ENCODE results near the gene LEF1. TPM values are rescaled to one million over a fixed set of nuclear protein-coding genes. Genes with fewer than 3 reads are reported as not detected.

The LEF1 gene
- total RNA-seq, 1 experiment from 2014 or later, result 0.28 TPM

DNA sequence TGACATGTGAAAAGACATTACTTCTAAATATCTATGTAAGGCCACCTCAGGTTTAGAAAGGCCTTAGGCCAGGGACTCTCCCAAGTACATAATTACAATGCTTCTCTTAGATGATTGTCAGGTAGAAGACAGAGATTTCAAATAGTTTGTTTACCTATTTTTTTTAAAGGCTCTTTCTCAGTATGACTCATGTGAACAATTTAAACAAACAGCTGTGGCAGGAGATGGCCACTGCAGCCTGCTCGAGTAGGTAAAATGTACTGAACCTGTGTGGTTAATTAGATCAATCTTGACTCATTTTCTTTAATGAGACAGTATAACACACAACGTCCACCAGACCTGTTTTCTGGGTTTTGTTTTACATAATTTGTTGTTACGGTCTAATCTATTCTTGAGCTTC lies 50.2 kb downstream of the LEF1 start:
- DNase-seq, result no peak
- Histone ChIP-seq H3K36me3 (replicated peaks; ENCODE audit: control insufficient read depth, insufficient read depth, low read length) (no peaks in the 10 kb centered on the region), H3K27me3 (ENCODE audit: control insufficient read depth, insufficient read depth, low read length) (no peaks in the 10 kb centered on the region), H3K4me3 (ENCODE audit: insufficient read depth, low read depth, low read length) (no peak overlapping the region)

DNA sequence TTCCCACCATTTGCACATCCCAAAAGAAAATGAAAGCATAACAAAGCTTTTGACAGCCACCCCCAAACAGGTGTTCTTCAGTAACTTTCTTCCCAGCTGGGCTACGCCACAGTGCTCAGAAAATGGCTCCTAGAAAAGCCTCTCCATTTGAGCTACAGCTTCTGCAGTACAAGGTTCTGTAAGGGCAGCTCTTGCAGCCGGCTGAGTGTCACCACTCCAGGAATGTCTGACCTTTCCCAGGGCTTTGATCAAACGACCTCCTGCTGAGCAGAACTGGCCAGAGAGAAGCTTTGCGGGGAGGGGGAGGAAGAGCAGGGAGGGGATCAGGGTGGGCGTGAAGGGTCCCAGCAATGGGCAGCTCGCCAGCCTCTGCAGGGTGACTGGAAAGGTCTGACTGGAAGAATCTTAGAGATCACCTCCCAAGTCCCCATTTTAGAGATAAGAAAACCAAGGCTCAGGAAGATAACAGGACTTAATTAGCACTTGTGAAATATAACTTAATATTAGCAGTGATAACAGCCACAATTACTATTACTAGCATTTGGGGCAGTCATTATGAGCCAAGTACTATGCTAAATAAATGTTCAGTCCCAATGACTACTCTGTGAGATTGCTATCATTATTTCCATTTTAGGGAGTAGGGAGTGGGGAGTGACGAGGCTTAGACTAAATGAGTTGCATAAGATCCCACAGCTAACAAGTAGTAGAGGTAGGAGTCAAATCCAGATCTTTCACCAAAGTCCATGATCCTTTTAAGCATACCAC lies 51.1 kb downstream of the LEF1 start:
- Histone ChIP-seq H3K27me3 (ENCODE audit: control insufficient read depth, insufficient read depth, low read length) (no peaks in the 10 kb centered on the region), H3K36me3 (replicated peaks; ENCODE audit: control insufficient read depth, insufficient read depth, low read length) (no peaks in the 10 kb centered on the region), H3K4me3 (ENCODE audit: insufficient read depth, low read depth, low read length) (no peak overlapping the region)
- DNase-seq, result peak; percentile 32

DNA sequence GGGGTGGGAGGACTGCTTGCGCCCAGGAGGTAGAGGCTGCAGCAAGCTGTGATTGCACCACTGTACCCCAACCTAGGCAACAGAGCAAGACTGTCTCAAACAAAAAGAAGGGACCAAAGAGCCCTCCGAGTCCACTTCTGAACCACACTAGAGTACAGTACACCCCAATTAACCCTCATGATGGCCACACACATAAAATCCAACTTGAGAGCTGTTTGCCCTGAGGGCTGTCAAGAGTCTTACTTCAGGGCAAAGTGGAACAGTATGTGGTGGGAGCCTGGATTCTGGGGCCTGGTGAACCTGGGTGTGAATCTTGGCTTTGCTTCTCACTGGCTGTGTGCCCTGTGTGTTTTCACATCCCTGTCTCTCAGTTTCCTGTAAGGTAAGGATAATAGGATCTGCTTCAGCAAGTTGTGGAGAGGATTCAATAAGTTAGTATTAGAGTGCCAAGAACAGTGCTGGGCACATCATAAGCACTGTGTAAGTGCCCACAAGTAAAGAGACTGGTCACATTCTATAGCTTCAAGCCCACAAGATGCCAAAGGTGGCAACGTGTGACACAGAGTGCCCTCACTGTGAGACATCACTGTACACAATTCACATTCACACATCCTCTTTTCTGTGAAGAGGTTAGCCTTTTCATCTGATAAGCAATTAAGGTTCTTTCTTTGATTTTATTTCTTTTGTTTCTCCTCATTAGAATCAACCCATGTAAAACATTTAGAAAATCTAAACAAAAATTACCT lies 52.1 kb downstream of the LEF1 start:
- Histone ChIP-seq H3K36me3 (replicated peaks; ENCODE audit: control insufficient read depth, insufficient read depth, low read length) (no peaks in the 10 kb centered on the region), H3K27me3 (ENCODE audit: control insufficient read depth, insufficient read depth, low read length) (no peaks in the 10 kb centered on the region), H3K4me3 (ENCODE audit: insufficient read depth, low read depth, low read length) (no peak overlapping the region)
- DNase-seq, result no peak

DNA sequence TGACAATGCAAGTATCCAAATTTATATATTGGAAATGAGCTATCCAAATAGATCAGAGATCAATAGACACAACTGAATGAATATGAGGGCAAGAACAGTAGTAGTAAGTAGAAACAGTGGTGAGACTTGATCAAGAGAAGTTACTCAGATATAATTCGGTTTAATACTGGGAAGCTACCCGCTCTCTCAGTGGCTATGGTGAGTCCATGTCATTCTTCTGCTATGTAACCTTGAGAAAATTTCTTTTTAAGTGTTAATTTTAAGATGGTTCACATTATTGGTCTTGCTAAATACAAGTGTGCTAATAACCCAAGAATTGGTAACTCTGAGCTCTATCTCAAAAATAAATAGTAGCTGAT lies 53.6 kb downstream of the LEF1 start:
- H3K36me3 ChIP-seq (replicated peaks; ENCODE audit: control insufficient read depth, insufficient read depth, low read length), result no peaks in the 10 kb centered on the region
- DNase-seq, result no peak
- no peak overlapping the region for H3K4me3 ChIP-seq (ENCODE audit: insufficient read depth, low read depth, low read length)
- no peaks in the 10 kb centered on the region for H3K27me3 ChIP-seq (ENCODE audit: control insufficient read depth, insufficient read depth, low read length)

DNA sequence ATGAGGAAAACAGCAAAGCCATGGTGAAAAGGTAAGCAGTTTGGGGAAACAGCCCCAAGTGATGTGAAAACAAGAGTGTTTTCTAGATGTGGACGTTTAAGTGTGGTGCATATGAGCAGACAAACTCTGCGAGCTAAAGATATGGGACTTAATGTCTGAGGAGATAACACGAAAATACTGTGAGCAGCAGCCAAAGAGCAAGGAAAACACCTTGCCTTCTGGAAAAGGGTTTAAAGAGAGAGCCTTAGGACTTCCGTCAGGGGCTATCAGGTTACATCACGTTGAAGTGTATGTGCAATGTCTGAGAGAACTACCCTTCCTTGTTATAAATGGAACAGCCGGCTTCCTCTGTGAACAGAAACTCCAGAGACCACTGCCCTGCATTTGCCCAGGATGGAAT lies 54.2 kb downstream of the LEF1 start:
- Histone ChIP-seq H3K36me3 (replicated peaks; ENCODE audit: control insufficient read depth, insufficient read depth, low read length) (no peaks in the 10 kb centered on the region), H3K4me3 (ENCODE audit: insufficient read depth, low read depth, low read length) (no peak overlapping the region), H3K27me3 (ENCODE audit: control insufficient read depth, insufficient read depth, low read length) (no peaks in the 10 kb centered on the region)
- no peak for DNase-seq

DNA sequence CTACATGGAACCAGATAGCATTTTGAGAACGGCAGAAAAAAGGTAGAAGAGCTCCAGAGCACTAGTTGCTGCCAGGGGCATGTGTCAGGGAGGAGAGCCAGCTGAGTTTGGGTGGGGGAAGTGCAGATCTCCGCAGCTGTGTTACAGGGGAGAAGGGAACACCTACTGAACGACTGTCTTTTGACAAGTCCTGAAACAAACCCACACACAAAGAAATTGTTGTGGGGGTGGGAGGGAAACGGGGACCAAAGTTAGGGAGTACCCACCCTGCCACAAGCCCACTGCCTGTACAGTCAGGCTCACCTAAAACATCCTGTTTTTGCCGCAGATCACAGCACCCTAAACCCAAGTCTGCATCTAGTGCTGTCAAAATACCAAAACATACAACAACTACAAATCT lies 55.5 kb downstream of the LEF1 start:
- Histone ChIP-seq H3K36me3 (replicated peaks; ENCODE audit: control insufficient read depth, insufficient read depth, low read length) (no peaks in the 10 kb centered on the region), H3K27me3 (ENCODE audit: control insufficient read depth, insufficient read depth, low read length) (no peaks in the 10 kb centered on the region), H3K4me3 (ENCODE audit: insufficient read depth, low read depth, low read length) (no peak overlapping the region)
- no peak for DNase-seq

DNA sequence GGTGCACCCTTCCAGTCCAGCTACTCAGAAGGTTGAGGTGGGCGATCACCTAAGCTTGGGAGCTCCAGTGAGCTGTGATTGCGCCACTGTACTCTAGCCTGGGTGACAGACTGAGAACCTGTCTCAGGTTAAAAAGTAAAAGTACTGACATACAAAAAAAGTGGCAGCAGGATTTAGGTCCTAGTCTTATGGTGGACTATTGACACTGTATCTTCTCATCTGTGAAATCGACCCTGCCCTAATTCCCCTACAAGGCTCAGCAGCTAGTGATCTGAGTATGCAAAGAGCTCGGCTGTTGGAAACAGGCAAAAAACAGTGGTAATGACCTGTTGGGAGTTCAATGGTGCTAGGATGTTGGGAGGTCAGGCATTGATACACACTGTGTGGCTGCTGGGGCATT lies 57.0 kb downstream of the LEF1 start:
- H3K4me3 ChIP-seq (ENCODE audit: insufficient read depth, low read depth, low read length), result no peak overlapping the region
- no peak for DNase-seq
- no peaks in the 10 kb centered on the region for H3K27me3 ChIP-seq (ENCODE audit: control insufficient read depth, insufficient read depth, low read length)
- H3K36me3 ChIP-seq (replicated peaks; ENCODE audit: control insufficient read depth, insufficient read depth, low read length), result no peaks in the 10 kb centered on the region

DNA sequence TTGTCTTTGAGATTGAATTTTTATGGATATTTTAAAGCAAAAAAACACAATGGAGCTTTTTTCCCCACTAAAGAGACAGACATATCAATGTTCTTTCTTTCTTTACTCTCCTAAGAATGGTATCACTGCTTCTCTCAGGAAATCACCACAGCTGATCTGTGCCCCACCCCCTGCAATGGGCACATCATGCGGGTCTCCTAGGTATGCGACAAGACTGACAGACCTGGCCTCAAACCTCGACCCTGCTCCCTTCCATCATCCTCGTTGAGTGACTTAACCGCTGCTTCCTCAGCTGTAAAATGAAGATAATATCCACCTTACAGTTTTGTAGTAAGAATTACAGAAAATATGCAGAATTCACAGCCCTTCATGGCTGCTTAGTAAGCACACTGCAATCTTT lies 58.3 kb downstream of the LEF1 start:
- Histone ChIP-seq H3K27me3 (ENCODE audit: control insufficient read depth, insufficient read depth, low read length) (no peaks in the 10 kb centered on the region), H3K4me3 (ENCODE audit: insufficient read depth, low read depth, low read length) (no peak overlapping the region), H3K36me3 (replicated peaks; ENCODE audit: control insufficient read depth, insufficient read depth, low read length) (no peaks in the 10 kb centered on the region)
- DNase-seq, result no peak

DNA sequence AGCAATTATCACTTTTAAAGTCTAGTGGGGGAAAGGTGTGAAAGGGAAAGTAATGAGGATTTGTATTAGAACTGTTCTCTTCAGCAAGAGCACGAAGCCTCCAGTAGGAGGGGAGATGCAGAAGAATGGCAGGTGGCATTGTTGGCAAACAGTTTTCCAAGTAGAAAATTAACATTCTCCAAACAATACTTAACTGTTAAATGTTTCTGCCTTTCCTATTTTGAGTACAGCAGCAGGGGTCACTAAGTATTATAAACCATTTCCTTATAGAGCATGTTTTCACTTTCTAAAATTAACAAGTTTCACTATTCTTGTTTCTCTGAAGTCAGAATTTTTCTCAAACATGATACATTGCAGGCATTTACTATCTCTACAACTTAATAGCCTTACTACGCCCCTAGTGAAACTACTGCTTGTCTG lies 58.7 kb downstream of the LEF1 start:
- no peak overlapping the region for H3K4me3 ChIP-seq (ENCODE audit: insufficient read depth, low read depth, low read length)
- H3K36me3 ChIP-seq (replicated peaks; ENCODE audit: control insufficient read depth, insufficient read depth, low read length), result no peaks in the 10 kb centered on the region
- no peaks in the 10 kb centered on the region for H3K27me3 ChIP-seq (ENCODE audit: control insufficient read depth, insufficient read depth, low read length)
- no peak for DNase-seq

DNA sequence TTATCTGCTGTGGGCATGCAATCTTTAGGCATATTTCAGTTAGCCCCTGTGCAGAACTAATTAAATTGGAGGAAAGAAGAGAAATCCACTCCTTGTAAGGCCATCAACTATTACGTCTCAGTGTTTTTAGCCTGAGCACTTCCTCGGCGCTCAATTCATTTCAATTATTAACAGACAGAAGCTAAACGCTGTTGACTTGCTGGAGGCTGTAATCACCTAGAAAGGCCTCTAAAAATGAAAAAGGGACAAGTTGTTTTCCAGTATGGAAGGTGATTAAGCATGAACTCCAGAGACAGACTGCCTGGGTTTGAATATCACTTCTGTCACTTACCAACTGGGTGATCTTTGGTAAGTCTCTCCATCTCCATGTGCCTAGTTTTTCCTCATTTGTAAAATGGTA lies 59.6 kb downstream of the LEF1 start:
- no peak overlapping the region for H3K4me3 ChIP-seq (ENCODE audit: insufficient read depth, low read depth, low read length)
- H3K36me3 ChIP-seq (replicated peaks; ENCODE audit: control insufficient read depth, insufficient read depth, low read length), result no peaks in the 10 kb centered on the region
- no peaks in the 10 kb centered on the region for H3K27me3 ChIP-seq (ENCODE audit: control insufficient read depth, insufficient read depth, low read length)
- DNase-seq, result no peak

DNA sequence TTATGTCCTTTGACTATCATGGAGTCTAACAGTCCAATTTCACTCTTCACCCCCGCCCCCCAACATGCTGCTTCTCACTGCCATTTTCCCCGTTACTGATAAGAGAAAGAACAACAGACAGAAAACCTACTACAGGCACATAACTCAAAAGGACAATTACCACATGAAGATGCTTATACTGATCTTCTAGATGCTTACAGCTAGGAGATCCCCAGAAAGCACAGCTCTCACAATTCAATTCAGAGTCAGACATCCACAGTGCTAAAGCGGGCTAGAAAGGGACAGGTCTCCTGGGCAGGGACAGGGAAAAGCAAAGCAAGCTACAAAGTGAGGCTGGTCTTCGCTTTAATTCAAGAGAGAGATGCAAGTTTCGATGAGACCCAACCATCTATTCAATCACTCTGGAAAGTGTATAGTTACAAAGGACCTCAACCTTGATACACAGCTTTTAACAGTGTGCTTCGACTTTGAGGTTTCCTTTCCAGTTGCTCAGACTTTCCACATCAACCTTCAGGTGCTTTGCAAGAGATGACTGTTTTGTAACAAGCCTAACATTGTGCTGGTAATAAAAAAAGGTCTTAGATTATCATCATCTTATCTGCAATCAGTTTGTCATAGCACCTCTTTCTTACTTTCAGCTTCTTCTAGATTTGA lies 60.9 kb downstream of the LEF1 start:
- H3K36me3 ChIP-seq (replicated peaks; ENCODE audit: control insufficient read depth, insufficient read depth, low read length), result no peaks in the 10 kb centered on the region
- no peak for DNase-seq
- H3K27me3 ChIP-seq (ENCODE audit: control insufficient read depth, insufficient read depth, low read length), result no peaks in the 10 kb centered on the region
- H3K4me3 ChIP-seq (ENCODE audit: insufficient read depth, low read depth, low read length), result no peak overlapping the region

DNA sequence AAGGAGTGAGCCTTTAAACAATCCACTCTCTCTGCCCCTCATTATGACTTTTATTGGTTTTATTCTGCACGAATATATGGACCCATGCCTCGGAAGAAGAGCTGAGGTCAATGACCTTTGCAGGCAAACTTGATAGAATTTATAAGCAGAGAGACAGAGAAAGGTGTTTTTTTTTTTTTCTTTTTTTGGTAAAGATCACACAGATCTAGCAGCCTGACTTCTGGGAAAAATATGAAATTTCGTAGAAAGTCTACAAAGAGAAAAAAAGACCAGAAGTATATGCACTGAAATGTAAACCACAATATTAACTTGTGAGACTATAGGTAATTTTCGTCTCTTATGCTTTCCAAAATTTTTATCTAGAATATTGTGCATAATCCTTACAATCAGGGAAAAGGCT lies 61.6 kb downstream of the LEF1 start:
- no peaks in the 10 kb centered on the region for H3K36me3 ChIP-seq (replicated peaks; ENCODE audit: control insufficient read depth, insufficient read depth, low read length)
- H3K27me3 ChIP-seq (ENCODE audit: control insufficient read depth, insufficient read depth, low read length), result no peaks in the 10 kb centered on the region
- no peak overlapping the region for H3K4me3 ChIP-seq (ENCODE audit: insufficient read depth, low read depth, low read length)
- DNase-seq, result no peak

DNA sequence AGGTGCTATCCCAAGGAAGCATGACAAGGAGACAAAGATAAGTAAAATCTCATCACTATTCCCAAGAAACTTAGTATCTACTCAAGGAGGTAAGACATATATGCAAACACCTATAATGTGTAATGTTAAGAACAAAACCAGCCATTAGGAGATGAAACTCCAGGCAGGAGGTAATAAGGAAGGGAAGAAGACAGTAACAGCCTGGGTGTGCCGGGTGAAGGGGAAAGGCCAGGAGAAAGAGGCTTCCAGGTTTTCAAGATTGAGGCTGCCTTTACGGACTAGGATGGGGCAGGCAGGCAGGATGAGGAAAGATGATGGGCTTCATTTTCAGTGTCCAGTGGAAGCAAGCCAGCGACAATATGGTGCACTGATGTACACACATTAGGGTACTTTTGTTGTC lies 62.5 kb downstream of the LEF1 start:
- Histone ChIP-seq H3K36me3 (replicated peaks; ENCODE audit: control insufficient read depth, insufficient read depth, low read length) (no peaks in the 10 kb centered on the region), H3K4me3 (ENCODE audit: insufficient read depth, low read depth, low read length) (no peak overlapping the region), H3K27me3 (ENCODE audit: control insufficient read depth, insufficient read depth, low read length) (no peaks in the 10 kb centered on the region)
- DNase-seq, result no peak

DNA sequence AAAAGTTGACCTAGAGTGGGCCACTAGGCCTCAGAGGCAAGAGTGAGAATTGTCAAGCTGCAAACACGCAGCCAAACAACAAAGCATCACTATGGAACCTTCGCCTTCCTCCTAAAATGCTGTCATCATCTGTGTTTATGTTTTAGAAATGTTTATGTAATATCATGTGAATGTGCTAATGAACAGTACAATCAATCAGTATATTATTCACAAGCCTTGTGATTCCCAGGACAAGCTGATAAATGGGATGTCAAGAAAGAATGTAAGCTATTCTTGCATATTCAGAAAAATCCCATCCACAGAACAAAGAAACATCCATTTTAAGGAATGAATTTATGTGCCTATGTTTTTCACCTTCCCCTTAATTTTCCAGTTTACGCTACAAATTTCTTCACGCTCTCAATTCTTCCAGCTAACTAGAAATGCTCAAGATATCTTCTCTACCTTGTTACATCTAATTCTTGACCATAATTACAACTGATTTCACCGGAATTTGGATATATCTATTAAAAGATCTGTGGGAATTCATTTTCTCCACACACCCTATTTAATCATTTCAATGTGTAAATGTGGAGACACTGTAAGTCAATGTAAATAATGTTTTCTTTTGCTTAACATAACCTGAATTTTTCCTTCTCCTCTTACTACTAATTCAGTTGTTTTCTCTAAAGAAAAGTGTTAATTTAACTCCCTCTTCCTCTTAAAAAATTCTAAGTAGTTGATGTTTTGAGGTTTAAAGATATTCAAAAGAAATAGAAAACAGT lies 65.5 kb downstream of the LEF1 start:
- H3K4me3 ChIP-seq (ENCODE audit: insufficient read depth, low read depth, low read length), result no peak overlapping the region
- no peak for DNase-seq
- H3K27me3 ChIP-seq (ENCODE audit: control insufficient read depth, insufficient read depth, low read length), result no peaks in the 10 kb centered on the region
- no peaks in the 10 kb centered on the region for H3K36me3 ChIP-seq (replicated peaks; ENCODE audit: control insufficient read depth, insufficient read depth, low read length)
